ENCODE measurements around the gene RPL26.

The RPL26 gene

GRCh38 chr17:8337802-8338752, 44.9 kb downstream of the RPL26 start:
- Histone ChIP-seq H3K36me3 (ENCODE audit: insufficient read depth, low read length) (no peaks in the 10 kb centered on the region), H3K9me3 (ENCODE audit: control insufficient read depth, insufficient read depth, low read length) (no peaks in the 10 kb centered on the region), H3K4me1 (ENCODE audit: insufficient read depth, low read length) (peaks cover 21% of the 10 kb centered on the region), H3K9ac (ENCODE audit: low read depth, low read length) (no peak overlapping the region)

- Histone ChIP-seq H3K9me3 (ENCODE audit: control insufficient read depth, insufficient read depth, low read length) (no peaks in the 10 kb centered on the region), H3K4me1 (ENCODE audit: insufficient read depth, low read length) (peaks cover 9% of the 10 kb centered on the region), H3K36me3 (ENCODE audit: insufficient read depth, low read length) (no peaks in the 10 kb centered on the region), H3K9ac (ENCODE audit: low read depth, low read length) (no peak overlapping the region)
Observed at GRCh38 chr17:8333281-8333680, 49.7 kb downstream of the RPL26 start.

- Histone ChIP-seq H3K9ac (ENCODE audit: low read depth, low read length) (no peak overlapping the region), H3K9me3 (ENCODE audit: control insufficient read depth, insufficient read depth, low read length) (no peaks in the 10 kb centered on the region), H3K4me1 (ENCODE audit: insufficient read depth, low read length) (peaks cover 6% of the 10 kb centered on the region; the same call in 1 of the 2 replicates), H3K36me3 (ENCODE audit: insufficient read depth, low read length) (no peaks in the 10 kb centered on the region)
Observed at GRCh38 chr17:8332688-8333087, 50.3 kb downstream of the RPL26 start.

DNA sequence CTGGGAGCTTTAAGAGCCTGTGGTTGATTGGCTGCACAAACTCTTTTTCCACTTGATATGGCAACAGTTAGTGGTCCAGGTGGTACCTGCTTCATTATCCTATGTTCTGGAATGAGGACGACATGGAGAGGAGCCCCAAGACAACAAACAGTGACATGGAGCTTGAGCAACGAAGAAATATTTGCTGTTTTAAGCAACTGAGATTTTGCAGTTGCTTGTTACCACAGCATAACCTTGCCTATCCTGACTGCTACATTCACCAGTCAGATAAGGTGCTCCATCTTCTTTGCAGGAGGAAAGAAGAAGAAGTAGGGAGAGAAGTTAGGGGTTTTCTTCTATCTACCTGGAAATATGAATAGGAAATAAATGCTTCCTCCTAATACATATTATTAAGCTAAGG, 50.9 kb downstream of the RPL26 start:
- Histone ChIP-seq H3K36me3 (ENCODE audit: insufficient read depth, low read length) (no peaks in the 10 kb centered on the region), H3K4me1 (ENCODE audit: insufficient read depth, low read length) (peaks cover 6% of the 10 kb centered on the region; the same call in 1 of the 2 replicates), H3K9ac (ENCODE audit: low read depth, low read length) (no peak overlapping the region), H3K9me3 (ENCODE audit: control insufficient read depth, insufficient read depth, low read length) (no peaks in the 10 kb centered on the region)

Measured in ES-I3 (cell line).